HepG2 (cell line): ENCODE measurements around the gene LRP10. TPM values are rescaled to one million over a fixed set of nuclear protein-coding genes. Genes with fewer than 3 reads are reported as not detected.

Experiments used
- ATRX ChIP-seq: sonication (generic); formaldehyde crosslinking; IDR thresholded peaks from 2 replicates; pipeline ENCODE4 v1.4.0; 2020; ENCODE audit warnings: missing genetic modification reagents, borderline replicate concordance
- CTCF ChIP-seq: sonication (generic); formaldehyde crosslinking; IDR thresholded peaks from 2 replicates; pipeline ENCODE4 v1.5.0; 2020; ENCODE audit warnings: mild to moderate bottlenecking, missing genetic modification reagents, moderate library complexity
- RFXANK ChIP-seq: IDR thresholded peaks from 2 replicates; pipeline ENCODE4 v1.6.1; 2016
- ZNF136 ChIP-seq: sonication (generic); formaldehyde crosslinking; IDR thresholded peaks from 2 replicates; pipeline ENCODE4 v1.8.1; 2022; ENCODE audit warnings: low read depth, mild to moderate bottlenecking, moderate library complexity, missing genetic modification reagents
- ZNF639 ChIP-seq: conservative IDR thresholded peaks from 2 replicates; pipeline ENCODE4 v1.6.1; 2018; ENCODE audit warnings: missing genetic modification reagents
- ZNF710 ChIP-seq: sonication (generic); formaldehyde crosslinking; IDR thresholded peaks from 2 replicates; pipeline ENCODE4 v1.5.0; 2020; ENCODE audit warnings: mild to moderate bottlenecking, missing genetic modification reagents, borderline replicate concordance
- ZNF768 ChIP-seq: sonication (generic); formaldehyde crosslinking; IDR thresholded peaks from 2 replicates; pipeline ENCODE4 v1.4.0; 2020; ENCODE audit warnings: missing genetic modification reagents
- ZNF792 ChIP-seq: IDR thresholded peaks from 2 replicates; pipeline ENCODE4 v1.6.1; 2016
- polyA plus RNA-seq, 8 experiments: library from polyadenylated mRNA; depleted of rRNA in 3 of 8; stranded (reverse) in 7 of 8; unstranded in 1 of 8; fragments of >200 nt; fragmentation: Illumina TruSeq in 4 of 8; extraction: Trizol in 4 of 8; gene quantifications; 2 replicates each; pipeline versions ENCODE4 v1.2.1 to v1.2.3, GENCODE V29; 2011 to 2016; ENCODE audit warnings: low read depth in 4 of 8, missing spikeins in 1 of 8, mixed read lengths in 1 of 8; ENCODE audit not compliant: insufficient read depth in 1 of 8
- total RNA-seq, 5 experiments: library from RNA; depleted of rRNA; stranded (reverse); fragments of >200 nt; fragmentation: Illumina TruSeq; extraction: Trizol; gene quantifications; 2 replicates each; pipeline ENCODE4 v1.2.3, GENCODE V29; 2016; ENCODE audit warnings: low read depth in 1 of 5
- TF ChIP-seq, protein P1 (sequence below): sonication (generic); formaldehyde crosslinking; IDR thresholded peaks from 2 replicates; pipeline ENCODE4 v1.4.0; 2020; ENCODE audit warnings: mild to moderate bottlenecking, missing genetic modification reagents, borderline replicate concordance
- TF ChIP-seq, protein P2 (sequence below): sonication (generic); formaldehyde crosslinking; IDR thresholded peaks from 2 replicates; pipeline ENCODE4 v1.5.0; 2020; ENCODE audit warnings: mild to moderate bottlenecking, missing genetic modification reagents, borderline replicate concordance
- TF ChIP-seq, protein P3 (sequence below): IDR thresholded peaks from 2 replicates; pipeline ENCODE4 v1.6.1; 2016; ENCODE audit warnings: missing biosample characterization, missing genetic modification reagents, low read depth

Gene LRP10
- total and polyA plus RNA-seq, 2 of the 13 experiments (the other 11 are each of a cell fraction or from before 2014, with no cell fraction given) = 16.9 to 45.2 TPM

DNA sequence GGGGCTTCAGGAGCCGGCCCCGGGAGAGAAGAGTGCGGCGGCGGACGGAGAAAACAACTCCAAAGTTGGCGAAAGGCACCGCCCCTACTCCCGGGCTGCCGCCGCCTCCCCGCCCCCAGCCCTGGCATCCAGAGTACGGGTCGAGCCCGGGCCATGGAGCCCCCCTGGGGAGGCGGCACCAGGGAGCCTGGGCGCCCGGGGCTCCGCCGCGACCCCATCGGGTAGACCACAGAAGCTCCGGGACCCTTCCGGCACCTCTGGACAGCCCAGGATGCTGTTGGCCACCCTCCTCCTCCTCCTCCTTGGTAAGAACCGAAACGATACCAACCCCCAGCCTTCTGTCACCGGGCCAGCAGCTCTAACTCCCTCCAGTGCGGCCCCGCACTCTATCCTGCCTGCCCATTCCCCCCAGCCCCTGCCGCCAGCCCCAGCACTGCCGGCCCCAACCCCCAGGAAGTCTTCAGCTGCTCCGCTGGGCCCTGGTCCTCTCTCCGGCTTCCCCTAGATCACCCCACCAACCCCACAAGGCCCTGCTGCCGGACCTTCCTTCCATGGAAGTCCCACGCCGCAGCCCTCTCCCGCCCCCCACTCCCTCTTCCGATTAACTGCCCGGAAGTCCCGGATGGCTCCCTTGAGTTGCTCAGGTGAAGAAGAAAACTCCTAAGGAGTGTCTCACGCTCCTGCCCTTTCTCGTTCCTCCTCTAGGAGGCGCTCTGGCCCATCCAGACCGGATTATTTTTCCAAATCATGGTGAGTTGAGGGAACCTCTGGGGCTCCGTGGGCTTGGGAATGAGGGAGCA is 693 bp downstream of the LRP10 start (continued):
- TF ChIP-seq ZNF768 (CRISPR knock-in tag) = 0 out of 2 replicates have a peak, but pooled peaks have one; percentile 7
- TF ChIP-seq, protein P1, sequence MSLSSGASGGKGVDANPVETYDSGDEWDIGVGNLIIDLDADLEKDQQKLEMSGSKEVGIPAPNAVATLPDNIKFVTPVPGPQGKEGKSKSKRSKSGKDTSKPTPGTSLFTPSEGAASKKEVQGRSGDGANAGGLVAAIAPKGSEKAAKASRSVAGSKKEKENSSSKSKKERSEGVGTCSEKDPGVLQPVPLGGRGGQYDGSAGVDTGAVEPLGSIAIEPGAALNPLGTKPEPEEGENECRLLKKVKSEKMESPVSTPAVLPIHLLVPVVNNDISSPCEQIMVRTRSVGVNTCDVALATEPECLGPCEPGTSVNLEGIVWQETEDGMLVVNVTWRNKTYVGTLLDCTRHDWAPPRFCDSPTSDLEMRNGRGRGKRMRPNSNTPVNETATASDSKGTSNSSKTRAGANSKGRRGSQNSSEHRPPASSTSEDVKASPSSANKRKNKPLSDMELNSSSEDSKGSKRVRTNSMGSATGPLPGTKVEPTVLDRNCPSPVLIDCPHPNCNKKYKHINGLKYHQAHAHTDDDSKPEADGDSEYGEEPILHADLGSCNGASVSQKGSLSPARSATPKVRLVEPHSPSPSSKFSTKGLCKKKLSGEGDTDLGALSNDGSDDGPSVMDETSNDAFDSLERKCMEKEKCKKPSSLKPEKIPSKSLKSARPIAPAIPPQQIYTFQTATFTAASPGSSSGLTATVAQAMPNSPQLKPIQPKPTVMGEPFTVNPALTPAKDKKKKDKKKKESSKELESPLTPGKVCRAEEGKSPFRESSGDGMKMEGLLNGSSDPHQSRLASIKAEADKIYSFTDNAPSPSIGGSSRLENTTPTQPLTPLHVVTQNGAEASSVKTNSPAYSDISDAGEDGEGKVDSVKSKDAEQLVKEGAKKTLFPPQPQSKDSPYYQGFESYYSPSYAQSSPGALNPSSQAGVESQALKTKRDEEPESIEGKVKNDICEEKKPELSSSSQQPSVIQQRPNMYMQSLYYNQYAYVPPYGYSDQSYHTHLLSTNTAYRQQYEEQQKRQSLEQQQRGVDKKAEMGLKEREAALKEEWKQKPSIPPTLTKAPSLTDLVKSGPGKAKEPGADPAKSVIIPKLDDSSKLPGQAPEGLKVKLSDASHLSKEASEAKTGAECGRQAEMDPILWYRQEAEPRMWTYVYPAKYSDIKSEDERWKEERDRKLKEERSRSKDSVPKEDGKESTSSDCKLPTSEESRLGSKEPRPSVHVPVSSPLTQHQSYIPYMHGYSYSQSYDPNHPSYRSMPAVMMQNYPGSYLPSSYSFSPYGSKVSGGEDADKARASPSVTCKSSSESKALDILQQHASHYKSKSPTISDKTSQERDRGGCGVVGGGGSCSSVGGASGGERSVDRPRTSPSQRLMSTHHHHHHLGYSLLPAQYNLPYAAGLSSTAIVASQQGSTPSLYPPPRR (CRISPR knock-in tag) = no peak; the same call in 1 of the 2 replicates
- no peak for TF ChIP-seq ATRX
- peak; percentile 37; the same call in 1 of the 2 replicates for TF ChIP-seq ZNF792
- TF ChIP-seq ZNF136 (CRISPR knock-in tag) = peak; percentile 53; the same call in 1 of the 2 replicates
- peak; percentile 48; the same call in 1 of the 2 replicates for TF ChIP-seq ZNF639
- TF ChIP-seq, protein P2, sequence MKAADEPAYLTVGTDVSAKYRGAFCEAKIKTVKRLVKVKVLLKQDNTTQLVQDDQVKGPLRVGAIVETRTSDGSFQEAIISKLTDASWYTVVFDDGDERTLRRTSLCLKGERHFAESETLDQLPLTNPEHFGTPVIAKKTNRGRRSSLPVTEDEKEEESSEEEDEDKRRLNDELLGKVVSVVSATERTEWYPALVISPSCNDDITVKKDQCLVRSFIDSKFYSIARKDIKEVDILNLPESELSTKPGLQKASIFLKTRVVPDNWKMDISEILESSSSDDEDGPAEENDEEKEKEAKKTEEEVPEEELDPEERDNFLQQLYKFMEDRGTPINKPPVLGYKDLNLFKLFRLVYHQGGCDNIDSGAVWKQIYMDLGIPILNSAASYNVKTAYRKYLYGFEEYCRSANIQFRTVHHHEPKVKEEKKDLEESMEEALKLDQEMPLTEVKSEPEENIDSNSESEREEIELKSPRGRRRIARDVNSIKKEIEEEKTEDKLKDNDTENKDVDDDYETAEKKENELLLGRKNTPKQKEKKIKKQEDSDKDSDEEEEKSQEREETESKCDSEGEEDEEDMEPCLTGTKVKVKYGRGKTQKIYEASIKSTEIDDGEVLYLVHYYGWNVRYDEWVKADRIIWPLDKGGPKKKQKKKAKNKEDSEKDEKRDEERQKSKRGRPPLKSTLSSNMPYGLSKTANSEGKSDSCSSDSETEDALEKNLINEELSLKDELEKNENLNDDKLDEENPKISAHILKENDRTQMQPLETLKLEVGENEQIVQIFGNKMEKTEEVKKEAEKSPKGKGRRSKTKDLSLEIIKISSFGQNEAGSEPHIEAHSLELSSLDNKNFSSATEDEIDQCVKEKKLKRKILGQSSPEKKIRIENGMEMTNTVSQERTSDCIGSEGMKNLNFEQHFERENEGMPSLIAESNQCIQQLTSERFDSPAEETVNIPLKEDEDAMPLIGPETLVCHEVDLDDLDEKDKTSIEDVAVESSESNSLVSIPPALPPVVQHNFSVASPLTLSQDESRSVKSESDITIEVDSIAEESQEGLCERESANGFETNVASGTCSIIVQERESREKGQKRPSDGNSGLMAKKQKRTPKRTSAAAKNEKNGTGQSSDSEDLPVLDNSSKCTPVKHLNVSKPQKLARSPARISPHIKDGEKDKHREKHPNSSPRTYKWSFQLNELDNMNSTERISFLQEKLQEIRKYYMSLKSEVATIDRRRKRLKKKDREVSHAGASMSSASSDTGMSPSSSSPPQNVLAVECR (CRISPR knock-in tag) = no peak; the same call in none of the 2 replicates
- peak; percentile 39; the same call in 1 of the 2 replicates for TF ChIP-seq ZNF710
- TF ChIP-seq, protein P3, sequence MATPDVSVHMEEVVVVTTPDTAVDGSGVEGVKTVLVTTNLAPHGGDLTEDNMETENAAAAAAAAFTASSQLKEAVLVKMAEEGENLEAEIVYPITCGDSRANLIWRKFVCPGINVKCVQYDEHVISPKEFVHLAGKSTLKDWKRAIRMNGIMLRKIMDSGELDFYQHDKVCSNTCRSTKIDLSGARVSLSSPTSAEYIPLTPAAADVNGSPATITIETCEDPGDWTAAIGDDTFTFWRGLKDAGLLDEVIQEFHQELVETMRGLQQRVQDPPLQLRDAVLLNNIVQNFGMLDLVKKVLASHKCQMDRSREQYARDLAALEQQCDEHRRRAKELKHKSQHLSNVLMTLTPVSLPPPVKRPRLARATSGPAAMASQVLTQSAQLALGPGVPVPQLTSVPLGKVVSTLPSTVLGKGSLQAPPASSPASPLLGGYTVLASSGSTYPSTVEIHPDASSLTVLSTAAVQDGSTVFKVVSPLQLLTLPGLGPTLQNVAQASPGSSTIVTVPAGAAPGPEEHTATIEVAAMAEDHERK (CRISPR knock-in tag) = no peak
- peak; percentile 99 for TF ChIP-seq CTCF
- TF ChIP-seq RFXANK = no peak
